A549 (cell line): ENCODE measurements around the gene NCKIPSD. TPM values are rescaled to one million over a fixed set of nuclear protein-coding genes. Genes with fewer than 3 reads are reported as not detected.

Experiments
- ATAC-seq, 2 experiments: fragments of 200-7000 bp in 1 of 2; fragments of >200 bp in 1 of 2; cut with Nextera tagmentation in 1 of 2; cut with Tn5 transposase in 1 of 2; 3 replicates each; pipeline versions ENCODE4 v1.8.0 to v1.9.1; 2018 to 2020; ENCODE audit warnings: mild to moderate bottlenecking in 1 of 2, moderate library complexity in 1 of 2
- CTCF ChIA-PET: fragments of 300-600 bp; sonication (Branson Sonifier 250); formaldehyde crosslinking; extraction: SDS; loops from one replicate; lab custom pipeline; 2021; ENCODE audit warnings: antibody characterized with exemption, inconsistent platforms; lab: Yijun Ruan, JAX
- POLR2A ChIA-PET: fragments of 350-600 bp; formaldehyde crosslinking; extraction: SDS; loops from one replicate; lab custom pipeline; 2021; ENCODE audit warnings: antibody characterized with exemption, inconsistent platforms; lab: Yijun Ruan, JAX
- DNase-seq, 2 experiments: peaks; one replicate each; pipeline versions ENCODE4 v3.0.0 to v3.0.0-alpha.2; 2011 to 2016; ENCODE audit warnings: low read depth in 1 of 2, low spot score in 1 of 2
- FAIRE-seq: peaks from 2 replicates; lab custom pipeline; 2011; peaks lifted over from hg19 to GRCh38; lab: Jason Lieb, UNC
- H3K27ac ChIP-seq, 2 experiments: fragments of >200 bp; sonication (Bioruptor Twin); formaldehyde crosslinking; 3 replicates each; pipeline ENCODE4 v1.5.1; 2016 to 2017
- H3K4me1 ChIP-seq: fragments of >200 bp; sonication (Bioruptor Twin); formaldehyde crosslinking; 3 replicates; pipeline ENCODE4 v1.6.1; 2016
- H3K4me2 ChIP-seq: fragments of >200 bp; sonication (Bioruptor Twin); formaldehyde crosslinking; 3 replicates; pipeline ENCODE4 v1.6.1; 2016
- H3K4me3 ChIP-seq: fragments of >200 bp; sonication (Bioruptor Twin); formaldehyde crosslinking; 3 replicates; pipeline ENCODE4 v1.5.1; 2016
- H3K9me3 ChIP-seq: fragments of >200 bp; sonication (Bioruptor Twin); formaldehyde crosslinking; 3 replicates; pipeline ENCODE4 v1.6.1; 2016
- CHD2 ChIP-seq: fragments of 150-350 bp; IDR thresholded peaks from 2 replicates; pipeline ENCODE4 v1.6.1; 2014; ENCODE audit warnings: low read length; ENCODE audit not compliant: partially characterized antibody
- CHD4 ChIP-seq: fragments of 200-600 bp; sonication (generic); IDR thresholded peaks from 2 replicates; pipeline ENCODE4 v1.6.1; 2016; ENCODE audit warnings: antibody characterized with exemption, mild to moderate bottlenecking, borderline replicate concordance
- EHF ChIP-seq: fragments of 250-450 bp; sonication (Bioruptor Pico); IDR thresholded peaks from 2 replicates; pipeline ENCODE4 v1.5.0; 2020; ENCODE audit warnings: mild to moderate bottlenecking
- EHMT2 ChIP-seq: fragments of 200-600 bp; sonication (generic); IDR thresholded peaks from 2 replicates; pipeline ENCODE4 v1.6.1; 2016; ENCODE audit warnings: antibody characterized with exemption, low read depth, mild to moderate bottlenecking, moderate library complexity
- EP300 ChIP-seq, 2 experiments: fragments of >200 bp; sonication (Bioruptor Twin); formaldehyde crosslinking; IDR thresholded peaks; 2 replicates in 1 of 2; 3 replicates in 1 of 2; pipeline ENCODE4 v1.6.1; 2016 to 2017
- ESRRA ChIP-seq: fragments of 150-350 bp; IDR thresholded peaks from 2 replicates; pipeline ENCODE4 v1.6.1; 2014; ENCODE audit warnings: mild to moderate bottlenecking, low read length, borderline replicate concordance
- FOSB ChIP-seq: fragments of 250-450 bp; sonication (Bioruptor Pico); IDR thresholded peaks from 2 replicates; pipeline ENCODE4 v1.5.0; 2020; ENCODE audit warnings: mild to moderate bottlenecking, moderate library complexity
- HEYL ChIP-seq: fragments of 250-450 bp; sonication (Bioruptor Pico); IDR thresholded peaks from 2 replicates; pipeline ENCODE4 v1.8.0; 2021; ENCODE audit warnings: mild to moderate bottlenecking, moderate library complexity
- HOXA7 ChIP-seq: fragments of 250-450 bp; sonication (Bioruptor Pico); IDR thresholded peaks from 2 replicates; pipeline ENCODE4 v1.5.0; 2020; ENCODE audit warnings: mild to moderate bottlenecking, moderate library complexity
- HOXB13 ChIP-seq: fragments of 250-450 bp; sonication (Bioruptor Pico); IDR thresholded peaks from 2 replicates; pipeline ENCODE4 v1.5.0; 2020; ENCODE audit warnings: low read depth, mild to moderate bottlenecking, moderate library complexity
- JUN ChIP-seq, 2 experiments: fragments of >200 bp; sonication (Bioruptor Twin); formaldehyde crosslinking; IDR thresholded peaks; 2 replicates in 1 of 2; 3 replicates in 1 of 2; pipeline ENCODE4 v1.6.1; 2016 to 2017
- KDM1A ChIP-seq: fragments of 200-600 bp; sonication (generic); IDR thresholded peaks from 2 replicates; pipeline ENCODE4 v1.6.1; 2016; ENCODE audit warnings: low read depth, mild to moderate bottlenecking
- KDM5A ChIP-seq: fragments of 200-600 bp; sonication (generic); IDR thresholded peaks from 2 replicates; pipeline ENCODE4 v1.6.1; 2016; ENCODE audit warnings: antibody characterized with exemption, mild to moderate bottlenecking
- MAFK ChIP-seq: fragments of 450-650 bp; IDR thresholded peaks from 2 replicates; pipeline ENCODE4 v1.6.1; 2014; ENCODE audit not compliant: partially characterized antibody
- MYC ChIP-seq: IDR thresholded peaks from 2 replicates; pipeline ENCODE4 v1.6.1; 2012; ENCODE audit warnings: mild to moderate bottlenecking, inconsistent platforms, low read length, improper control_type of control experiment, borderline replicate concordance
- NFE2L2 ChIP-seq: fragments of 150-350 bp; conservative IDR thresholded peaks from 2 replicates; pipeline ENCODE4 v1.6.1; 2014; ENCODE audit warnings: low read length
- POLR2A ChIP-seq: IDR thresholded peaks from 2 replicates; pipeline ENCODE4 v1.6.1; 2012; ENCODE audit warnings: mild to moderate bottlenecking, low read length
- POLR2AphosphoS2 ChIP-seq: conservative IDR thresholded peaks from 2 replicates; pipeline ENCODE4 v1.6.1; 2012; ENCODE audit warnings: low read length, improper control_type of control experiment, inconsistent platforms
- RARB ChIP-seq: fragments of 250-450 bp; sonication (Bioruptor Pico); IDR thresholded peaks from 2 replicates; pipeline ENCODE4 v1.8.0; 2021; ENCODE audit warnings: mild to moderate bottlenecking, moderate library complexity
- SMC3 ChIP-seq: fragments of >200 bp; sonication (Bioruptor Twin); formaldehyde crosslinking; IDR thresholded peaks from 3 replicates; pipeline ENCODE4 v1.6.1; 2018; ENCODE audit warnings: inconsistent platforms
- WGBS: methylation state at CpG from one replicate; pipeline ENCODE4 v1.1.6; 2017; ENCODE audit errors: missing lambda C conversion rate; 5-methylcytosine and 5-hydroxymethylcytosine counted together
- polyA plus RNA-seq, 4 experiments: library from polyadenylated mRNA; depleted of rRNA in 3 of 4; stranded (reverse); fragments of >200 nt; fragmentation: RNase III in 1 of 4; extraction: RNeasy Plus Mini Kit Qiagen cat#74134 plus additional on column Dnase treatment in 1 of 4; gene quantifications; 2 replicates in 3 of 4; 3 replicates in 1 of 4; pipeline ENCODE4 v1.2.3, GENCODE V29; 2011 to 2017
- TF ChIP-seq, protein P1 (sequence below): fragments of 250-450 bp; sonication (Bioruptor Pico); IDR thresholded peaks from 2 replicates; pipeline ENCODE4 v1.5.0; 2021; ENCODE audit warnings: mild to moderate bottlenecking, moderate library complexity, borderline replicate concordance
- TF ChIP-seq, protein P2 (sequence below): fragments of >200 bp; sonication (Bioruptor Twin); formaldehyde crosslinking; IDR thresholded peaks from 2 replicates; pipeline ENCODE4 v1.6.1; 2016

Gene NCKIPSD
- polyA plus RNA-seq, 2 of the 4 experiments (the other 2 are of a cell fraction): 10.2 to 10.9 TPM

- DNase-seq: no peak
- peaks cover 9% of the 10 kb centered on the region; the same call in 1 of the 3 replicates for H3K4me1 ChIP-seq
- TF ChIP-seq NFE2L2 (no peak), HOXB13 (CRISPR knock-in tag) (no peak), SMC3 (no peak), RARB (CRISPR knock-in tag) (no peak), POLR2A (no peak), EHMT2 (no peak), MAFK (no peak)
- TF ChIP-seq, protein P1, sequence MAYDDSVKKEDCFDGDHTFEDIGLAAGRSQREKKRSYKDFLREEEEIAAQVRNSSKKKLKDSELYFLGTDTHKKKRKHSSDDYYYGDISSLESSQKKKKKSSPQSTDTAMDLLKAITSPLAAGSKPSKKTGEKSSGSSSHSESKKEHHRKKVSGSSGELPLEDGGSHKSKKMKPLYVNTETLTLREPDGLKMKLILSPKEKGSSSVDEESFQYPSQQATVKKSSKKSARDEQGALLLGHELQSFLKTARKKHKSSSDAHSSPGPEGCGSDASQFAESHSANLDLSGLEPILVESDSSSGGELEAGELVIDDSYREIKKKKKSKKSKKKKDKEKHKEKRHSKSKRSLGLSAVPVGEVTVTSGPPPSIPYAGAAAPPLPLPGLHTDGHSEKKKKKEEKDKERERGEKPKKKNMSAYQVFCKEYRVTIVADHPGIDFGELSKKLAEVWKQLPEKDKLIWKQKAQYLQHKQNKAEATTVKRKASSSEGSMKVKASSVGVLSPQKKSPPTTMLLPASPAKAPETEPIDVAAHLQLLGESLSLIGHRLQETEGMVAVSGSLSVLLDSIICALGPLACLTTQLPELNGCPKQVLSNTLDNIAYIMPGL (CRISPR knock-in tag): no peak
- TF ChIP-seq, protein P2, sequence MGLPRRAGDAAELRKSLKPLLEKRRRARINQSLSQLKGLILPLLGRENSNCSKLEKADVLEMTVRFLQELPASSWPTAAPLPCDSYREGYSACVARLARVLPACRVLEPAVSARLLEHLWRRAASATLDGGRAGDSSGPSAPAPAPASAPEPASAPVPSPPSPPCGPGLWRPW: no peak
- TF ChIP-seq, all 56 proteins: peak for 0
- 90% methylated on average over 10 of the region's 12 CpGs for WGBS
- Histone ChIP-seq H3K9me3 (no peaks in the 10 kb centered on the region), H3K4me3 (no peak overlapping the region), H3K27ac (no peak overlapping the region), H3K4me2 (no peak overlapping the region)
- CTCF ChIA-PET: interaction anchor here (1.4 to 6.3 kb wide), 5 partner anchors 8 to 92 kb away, joined by 4 to 46 read pairs (median 8); partner anchors contain the start of genes CELSR3, SLC26A6 and UCN2
- FAIRE-seq (no peak), ATAC-seq (no peak)
- POLR2A ChIA-PET: no interaction called here
These were observed 30.7 kb downstream of the NCKIPSD start for GRCh38 chr3:48655063-48655462.

DNA sequence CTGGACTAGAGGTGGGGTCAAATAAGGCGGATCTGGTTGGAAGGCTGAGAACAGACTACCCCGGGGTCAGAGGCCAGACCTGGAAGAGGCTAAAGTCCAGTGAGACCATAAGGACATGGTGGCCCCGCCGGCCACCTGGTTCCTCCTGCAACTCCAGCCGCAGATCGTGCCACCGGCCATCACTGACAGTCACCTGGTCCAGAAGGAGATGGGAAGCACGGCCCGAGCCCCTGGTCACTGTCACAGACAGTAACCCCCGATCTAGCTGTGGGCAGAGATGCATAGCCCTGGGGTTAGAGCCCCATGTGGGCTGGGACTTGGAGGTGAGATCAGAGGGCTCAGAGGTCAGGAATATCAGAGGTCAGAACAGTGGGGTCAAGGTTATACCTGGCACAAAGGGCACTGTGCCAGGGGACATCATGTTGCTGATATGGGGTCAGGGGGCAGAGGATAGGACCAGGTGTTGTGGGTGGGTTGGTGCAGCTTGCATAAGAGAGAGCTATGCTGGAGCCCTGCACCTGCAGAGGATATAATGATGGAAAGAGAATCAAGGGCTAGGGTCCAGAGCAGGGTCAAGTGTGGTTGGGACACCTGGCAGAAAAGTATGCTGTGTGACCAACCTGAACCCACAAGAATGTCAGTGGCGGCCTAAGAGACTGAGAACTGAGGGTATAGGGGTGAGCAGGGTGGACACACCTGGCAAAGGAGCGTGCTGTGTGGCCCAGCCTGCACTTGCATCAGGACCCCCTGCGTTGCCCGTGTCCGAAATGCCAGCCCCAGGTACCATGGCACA, 32.6 kb downstream of the NCKIPSD start:
- ATAC-seq: no peak
- ChIA-PET POLR2A (no interaction called here), CTCF (interaction anchor here (3.3 to 6.3 kb wide), 2 partner anchors 10 to 19 kb away, joined by 13 to 46 read pairs; partner anchors contain the start of genes CELSR3 and SLC26A6)
- no peak for DNase-seq
- Histone ChIP-seq H3K4me3 (no peak overlapping the region), H3K9me3 (no peaks in the 10 kb centered on the region), H3K4me2 (no peak overlapping the region), H3K4me1 (peaks cover 9% of the 10 kb centered on the region; the same call in 1 of the 3 replicates), H3K27ac (no peak overlapping the region)
- WGBS: 91% methylated on average over 15 of the region's 15 CpGs
- no peak for TF ChIP-seq KDM5A
- no peak for TF ChIP-seq HOXB13 (CRISPR knock-in tag)
- no peak for TF ChIP-seq EHF
- no peak for TF ChIP-seq JUN (IDR thresholded peaks at IDR 0.05)
- TF ChIP-seq HOXA7 (CRISPR knock-in tag): no peak
- no peak for TF ChIP-seq CHD4
- TF ChIP-seq EP300 (IDR thresholded peaks at IDR 0.05): no peak
- no peak for TF ChIP-seq MYC
- no peak for TF ChIP-seq POLR2AphosphoS2
- FAIRE-seq: no peak

DNA sequence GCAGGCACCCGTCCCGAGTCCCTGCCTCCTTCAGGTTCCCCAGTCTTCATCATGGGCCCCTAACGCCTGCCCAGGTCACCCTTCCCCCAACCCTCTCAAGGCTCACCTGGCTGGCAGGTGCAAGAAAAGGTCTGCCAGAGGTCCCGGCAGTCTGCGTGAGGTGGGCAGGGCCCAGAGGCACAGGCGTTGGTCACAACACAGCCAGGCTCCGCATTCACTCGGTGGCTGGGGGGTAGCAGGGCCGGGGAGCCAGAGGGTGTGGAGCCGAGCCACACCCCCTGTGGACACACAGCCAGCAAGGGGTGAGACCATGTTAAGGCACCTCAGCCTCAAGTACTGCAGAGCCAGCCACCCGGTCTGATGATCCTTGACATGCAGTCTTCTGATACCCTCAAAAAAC, 33.9 kb downstream of the NCKIPSD start:
- no peaks in the 10 kb centered on the region for H3K9me3 ChIP-seq
- H3K4me3 ChIP-seq: no peak overlapping the region
- ChIA-PET POLR2A (no interaction called here), CTCF (interaction anchor here (0.7 to 3.3 kb wide), 4 partner anchors 11 to 59 kb away, joined by 3 to 13 read pairs (median 3); partner anchors contain the start of genes CELSR3 and UQCRC1)
- DNase-seq (no peak), ATAC-seq (no peak), FAIRE-seq (no peak)
- TF ChIP-seq HOXB13 (CRISPR knock-in tag) (no peak), MYC (no peak), NFE2L2 (no peak), RARB (CRISPR knock-in tag) (no peak), KDM1A (no peak), ESRRA (no peak), HEYL (CRISPR knock-in tag) (no peak), CHD2 (no peak), JUN (IDR thresholded peaks at IDR 0.05) (no peak), EHF (no peak), FOSB (CRISPR knock-in tag) (no peak)
- peaks cover 9% of the 10 kb centered on the region; the same call in 1 of the 3 replicates for H3K4me1 ChIP-seq
- WGBS: 80% methylated on average over 1 of the region's 11 CpGs
- H3K27ac ChIP-seq: no peak overlapping the region
- H3K4me2 ChIP-seq: no peak overlapping the region
